Choroid plexus epithelial cell (primary cell): ENCODE results near the gene JPH2.

Experiments
- DNase-seq: peaks from one replicate; pipeline ENCODE4 v3.0.0-alpha.2; 2010; ENCODE audit warnings: low read depth
- H3K4me3 ChIP-seq: 2 replicates; pipeline ENCODE4 v1.5.1; 2011; ENCODE audit warnings: low read depth, mild to moderate bottlenecking, control low read depth, low read length, moderate library complexity
- TF ChIP-seq, protein P1 (sequence below): conservative IDR thresholded peaks from 2 replicates; pipeline ENCODE4 v1.5.1; 2011; ENCODE audit warnings: low read depth, mild to moderate bottlenecking, control low read depth, inconsistent platforms, low read length, moderate library complexity

The JPH2 gene

GRCh38 chr20:44182135-44182765, 4.7 kb downstream of the JPH2 start:
- TF ChIP-seq, protein P1, sequence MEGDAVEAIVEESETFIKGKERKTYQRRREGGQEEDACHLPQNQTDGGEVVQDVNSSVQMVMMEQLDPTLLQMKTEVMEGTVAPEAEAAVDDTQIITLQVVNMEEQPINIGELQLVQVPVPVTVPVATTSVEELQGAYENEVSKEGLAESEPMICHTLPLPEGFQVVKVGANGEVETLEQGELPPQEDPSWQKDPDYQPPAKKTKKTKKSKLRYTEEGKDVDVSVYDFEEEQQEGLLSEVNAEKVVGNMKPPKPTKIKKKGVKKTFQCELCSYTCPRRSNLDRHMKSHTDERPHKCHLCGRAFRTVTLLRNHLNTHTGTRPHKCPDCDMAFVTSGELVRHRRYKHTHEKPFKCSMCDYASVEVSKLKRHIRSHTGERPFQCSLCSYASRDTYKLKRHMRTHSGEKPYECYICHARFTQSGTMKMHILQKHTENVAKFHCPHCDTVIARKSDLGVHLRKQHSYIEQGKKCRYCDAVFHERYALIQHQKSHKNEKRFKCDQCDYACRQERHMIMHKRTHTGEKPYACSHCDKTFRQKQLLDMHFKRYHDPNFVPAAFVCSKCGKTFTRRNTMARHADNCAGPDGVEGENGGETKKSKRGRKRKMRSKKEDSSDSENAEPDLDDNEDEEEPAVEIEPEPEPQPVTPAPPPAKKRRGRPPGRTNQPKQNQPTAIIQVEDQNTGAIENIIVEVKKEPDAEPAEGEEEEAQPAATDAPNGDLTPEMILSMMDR = no peak
- DNase-seq = no peak
- H3K4me3 ChIP-seq = no peak overlapping the region

DNA sequence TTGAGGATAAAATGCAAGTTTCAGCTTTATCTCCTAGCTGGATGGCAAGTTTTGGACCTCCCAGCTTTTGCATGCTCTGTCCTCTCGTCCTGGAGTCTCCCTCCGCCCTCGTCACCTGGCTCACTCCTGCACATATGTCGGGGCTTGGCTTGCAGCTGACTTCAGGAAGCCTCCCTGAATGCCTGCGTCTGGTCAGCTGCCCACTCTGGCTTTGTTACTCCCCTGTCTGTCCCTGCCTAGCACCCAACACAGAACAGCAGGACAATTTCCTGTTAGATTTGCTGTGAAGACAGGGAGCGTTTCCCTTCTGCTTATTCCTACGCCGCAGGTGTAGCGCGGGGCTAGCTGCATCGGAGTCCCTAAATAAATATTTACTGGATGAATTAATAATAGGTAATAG, 5.4 kb downstream of the JPH2 start:
- no peak for DNase-seq
- TF ChIP-seq, protein P1 = no peak
- no peak overlapping the region for H3K4me3 ChIP-seq

DNA sequence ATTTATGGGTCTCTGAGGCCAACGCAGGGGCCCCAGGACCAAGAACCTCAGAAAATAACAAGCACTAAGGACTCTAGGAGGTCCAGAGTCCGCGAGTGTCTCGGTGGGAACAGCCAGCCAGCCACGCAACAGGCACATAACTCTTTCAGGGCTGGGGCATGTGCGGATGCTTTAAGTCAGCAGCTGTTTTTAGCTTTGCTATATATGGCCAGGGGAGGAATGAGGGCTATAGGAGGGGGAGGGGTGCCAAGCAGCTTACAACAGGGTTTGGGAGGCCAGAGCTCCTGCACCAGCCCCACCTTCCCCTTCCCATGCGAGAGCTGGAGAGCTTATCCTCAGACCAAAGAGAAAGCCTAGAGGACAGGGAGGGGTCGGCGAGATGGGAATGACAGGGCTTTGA, 6.2 kb downstream of the JPH2 start:
- TF ChIP-seq, protein P1 = no peak
- no peak overlapping the region for H3K4me3 ChIP-seq

DNA sequence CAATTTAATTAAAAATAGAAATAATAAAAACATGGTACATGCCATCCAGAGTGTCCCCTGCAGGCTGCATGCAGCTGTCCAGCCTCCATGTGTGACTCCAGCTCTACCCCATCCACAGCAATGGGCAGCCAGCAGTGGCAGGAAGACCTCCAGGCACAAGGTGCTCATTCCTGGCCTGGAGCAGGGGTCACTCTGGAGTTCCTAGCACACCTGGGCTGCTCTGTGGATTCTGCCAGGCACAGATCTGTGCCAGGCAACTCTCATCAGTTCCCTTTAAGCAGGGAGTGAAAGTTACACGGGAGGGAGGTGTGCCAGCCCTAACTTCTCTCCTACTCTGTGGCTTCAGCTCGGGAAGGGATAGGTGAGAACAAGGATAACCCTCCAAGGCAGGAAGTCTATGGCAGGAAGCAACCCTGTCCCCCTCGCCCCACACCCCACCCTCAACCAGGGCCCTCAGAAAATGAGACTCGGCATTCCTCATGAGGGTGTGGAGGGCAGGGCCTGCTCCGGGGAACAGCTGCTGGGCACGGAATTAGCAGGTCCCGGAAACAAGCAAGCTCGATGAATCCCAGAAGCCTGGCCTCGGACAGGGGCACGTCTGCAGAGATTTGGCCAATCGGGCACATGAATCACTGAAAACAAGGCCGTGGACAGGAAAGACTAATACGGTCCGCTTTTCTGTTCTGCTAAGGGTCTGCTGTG, 10.0 kb downstream of the JPH2 start:
- H3K4me3 ChIP-seq = no peak overlapping the region
- TF ChIP-seq, protein P1 = no peak
- DNase-seq = no peak

More for the DNA sequence above, 6.2 kb downstream of the JPH2 start:
- DNase-seq = peak; percentile 11

GRCh38 chr20:44174996-44175765, 11.8 kb downstream of the JPH2 start:
- no peak for DNase-seq
- TF ChIP-seq, protein P1 = no peak
- H3K4me3 ChIP-seq = no peak overlapping the region

DNA sequence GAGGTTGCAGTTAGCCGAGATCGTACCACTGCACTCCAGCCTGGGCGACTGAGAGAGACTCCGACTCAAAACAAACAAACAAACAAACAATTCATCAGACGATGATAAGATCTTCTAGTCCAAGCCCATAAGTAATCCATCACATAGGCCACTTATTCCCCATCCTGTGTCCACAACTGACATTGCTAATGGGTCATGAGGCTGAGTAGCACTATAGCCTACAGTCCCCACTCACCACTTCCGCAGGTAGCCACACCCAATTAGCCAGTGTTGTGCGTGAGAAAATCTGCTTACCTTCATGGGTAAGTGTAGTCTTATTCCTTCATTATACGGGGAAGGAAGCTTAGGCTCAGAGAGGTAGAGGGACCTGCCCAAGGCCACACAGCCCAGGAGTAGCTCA, 13.1 kb downstream of the JPH2 start:
- H3K4me3 ChIP-seq = no peak overlapping the region
- TF ChIP-seq, protein P1 = no peak
- no peak for DNase-seq
